ENCODE data around the gene DACT3.

The DACT3 gene

GRCh38 chr19:46626446-46626845, 34.5 kb downstream of the DACT3 start:
- no peaks in the 10 kb centered on the region for H3K36me3 ChIP-seq (ENCODE audit: control insufficient read depth, insufficient read depth, low read length)
- H3K27me3 ChIP-seq (ENCODE audit: control insufficient read depth, insufficient read depth, low read length): no peaks in the 10 kb centered on the region
- H3K4me3 ChIP-seq (ENCODE audit: low read depth, low read length): no peak overlapping the region
- H3K9ac ChIP-seq (ENCODE audit: low read depth, low read length): no peak overlapping the region
- H3K4me1 ChIP-seq (ENCODE audit: control insufficient read depth, insufficient read depth, low read length): peaks cover 6% of the 10 kb centered on the region
- H3K9me3 ChIP-seq (ENCODE audit: control insufficient read depth, insufficient read depth, low read length): no peaks in the 10 kb centered on the region

- Histone ChIP-seq H3K27me3 (ENCODE audit: control insufficient read depth, insufficient read depth, low read length) (no peaks in the 10 kb centered on the region), H3K4me3 (ENCODE audit: low read depth, low read length) (no peak overlapping the region), H3K9me3 (ENCODE audit: control insufficient read depth, insufficient read depth, low read length) (no peaks in the 10 kb centered on the region), H3K9ac (ENCODE audit: low read depth, low read length) (no peak overlapping the region), H3K4me1 (ENCODE audit: control insufficient read depth, insufficient read depth, low read length) (peaks cover 3% of the 10 kb centered on the region), H3K36me3 (ENCODE audit: control insufficient read depth, insufficient read depth, low read length) (no peaks in the 10 kb centered on the region)
These were observed 35.3 kb downstream of the DACT3 start for GRCh38 chr19:46625731-46626130.

GRCh38 chr19:46624958-46625661, 35.9 kb downstream of the DACT3 start, which contains the start of gene PTGIR:
Gene PTGIR (minus strand): TSS chr19:46625089. CDS start chr19:46624225, 864 bp downstream.
- Histone ChIP-seq H3K36me3 (ENCODE audit: control insufficient read depth, insufficient read depth, low read length) (no peaks in the 10 kb centered on the region), H3K9ac (ENCODE audit: low read depth, low read length) (no peak within 1 kb of the TSS), H3K4me1 (ENCODE audit: control insufficient read depth, insufficient read depth, low read length) (no peaks in the 10 kb centered on the region), H3K9me3 (ENCODE audit: control insufficient read depth, insufficient read depth, low read length) (no peaks in the 10 kb centered on the region), H3K4me3 (ENCODE audit: low read depth, low read length) (no peak within 1 kb of the TSS), H3K27me3 (ENCODE audit: control insufficient read depth, insufficient read depth, low read length) (no peaks in the 10 kb centered on the region)

- H3K4me3 ChIP-seq (ENCODE audit: low read depth, low read length): no peak overlapping the region
- H3K4me1 ChIP-seq (ENCODE audit: control insufficient read depth, insufficient read depth, low read length): no peaks in the 10 kb centered on the region
- no peaks in the 10 kb centered on the region for H3K27me3 ChIP-seq (ENCODE audit: control insufficient read depth, insufficient read depth, low read length)
- no peaks in the 10 kb centered on the region for H3K36me3 ChIP-seq (ENCODE audit: control insufficient read depth, insufficient read depth, low read length)
- H3K9me3 ChIP-seq (ENCODE audit: control insufficient read depth, insufficient read depth, low read length): no peaks in the 10 kb centered on the region
- H3K9ac ChIP-seq (ENCODE audit: low read depth, low read length): no peak overlapping the region
These were observed 37.0 kb downstream of the DACT3 start for GRCh38 chr19:46623915-46624502.

GRCh38 chr19:46622118-46622446, 38.9 kb downstream of the DACT3 start:
- no peaks in the 10 kb centered on the region for H3K27me3 ChIP-seq (ENCODE audit: control insufficient read depth, insufficient read depth, low read length)
- H3K36me3 ChIP-seq (ENCODE audit: control insufficient read depth, insufficient read depth, low read length): no peaks in the 10 kb centered on the region
- no peaks in the 10 kb centered on the region for H3K4me1 ChIP-seq (ENCODE audit: control insufficient read depth, insufficient read depth, low read length)
- H3K4me3 ChIP-seq (ENCODE audit: low read depth, low read length): no peak overlapping the region
- no peak overlapping the region for H3K9ac ChIP-seq (ENCODE audit: low read depth, low read length)
- H3K9me3 ChIP-seq (ENCODE audit: control insufficient read depth, insufficient read depth, low read length): no peaks in the 10 kb centered on the region

- no peaks in the 10 kb centered on the region for H3K27me3 ChIP-seq (ENCODE audit: control insufficient read depth, insufficient read depth, low read length)
- H3K36me3 ChIP-seq (ENCODE audit: control insufficient read depth, insufficient read depth, low read length): no peaks in the 10 kb centered on the region
- no peaks in the 10 kb centered on the region for H3K9me3 ChIP-seq (ENCODE audit: control insufficient read depth, insufficient read depth, low read length)
- no peaks in the 10 kb centered on the region for H3K4me1 ChIP-seq (ENCODE audit: control insufficient read depth, insufficient read depth, low read length)
- no peak overlapping the region for H3K9ac ChIP-seq (ENCODE audit: low read depth, low read length)
- no peak overlapping the region for H3K4me3 ChIP-seq (ENCODE audit: low read depth, low read length)
These were observed 39.5 kb downstream of the DACT3 start for GRCh38 chr19:46621191-46622117.

GRCh38 chr19:46620716-46621115, 40.3 kb downstream of the DACT3 start:
- no peak overlapping the region for H3K4me3 ChIP-seq (ENCODE audit: low read depth, low read length)
- H3K9ac ChIP-seq (ENCODE audit: low read depth, low read length): no peak overlapping the region
- H3K9me3 ChIP-seq (ENCODE audit: control insufficient read depth, insufficient read depth, low read length): no peaks in the 10 kb centered on the region
- H3K36me3 ChIP-seq (ENCODE audit: control insufficient read depth, insufficient read depth, low read length): no peaks in the 10 kb centered on the region
- no peaks in the 10 kb centered on the region for H3K27me3 ChIP-seq (ENCODE audit: control insufficient read depth, insufficient read depth, low read length)
- H3K4me1 ChIP-seq (ENCODE audit: control insufficient read depth, insufficient read depth, low read length): no peaks in the 10 kb centered on the region

- Histone ChIP-seq H3K4me1 (ENCODE audit: control insufficient read depth, insufficient read depth, low read length) (no peaks in the 10 kb centered on the region), H3K36me3 (ENCODE audit: control insufficient read depth, insufficient read depth, low read length) (no peaks in the 10 kb centered on the region), H3K9ac (ENCODE audit: low read depth, low read length) (no peak overlapping the region), H3K4me3 (ENCODE audit: low read depth, low read length) (no peak overlapping the region), H3K9me3 (ENCODE audit: control insufficient read depth, insufficient read depth, low read length) (no peaks in the 10 kb centered on the region), H3K27me3 (ENCODE audit: control insufficient read depth, insufficient read depth, low read length) (no peaks in the 10 kb centered on the region)
These were observed 40.7 kb downstream of the DACT3 start for GRCh38 chr19:46620267-46620666.

GRCh38 chr19:46618670-46619231, 42.2 kb downstream of the DACT3 start:
- Histone ChIP-seq H3K4me1 (ENCODE audit: control insufficient read depth, insufficient read depth, low read length) (no peaks in the 10 kb centered on the region), H3K9ac (ENCODE audit: low read depth, low read length) (no peak overlapping the region)

GRCh38 chr19:46617601-46618000, 43.4 kb downstream of the DACT3 start:
- Histone ChIP-seq H3K4me3 (ENCODE audit: low read depth, low read length) (no peak overlapping the region), H3K9ac (ENCODE audit: low read depth, low read length) (no peak overlapping the region), H3K36me3 (ENCODE audit: control insufficient read depth, insufficient read depth, low read length) (no peaks in the 10 kb centered on the region), H3K4me1 (ENCODE audit: control insufficient read depth, insufficient read depth, low read length) (no peaks in the 10 kb centered on the region), H3K9me3 (ENCODE audit: control insufficient read depth, insufficient read depth, low read length) (no peaks in the 10 kb centered on the region), H3K27me3 (ENCODE audit: control insufficient read depth, insufficient read depth, low read length) (no peaks in the 10 kb centered on the region)

More at GRCh38 chr19:46618670-46619231, 42.2 kb downstream of the DACT3 start:
- Histone ChIP-seq H3K27me3 (ENCODE audit: control insufficient read depth, insufficient read depth, low read length) (no peaks in the 10 kb centered on the region), H3K4me3 (ENCODE audit: low read depth, low read length) (no peak overlapping the region), H3K36me3 (ENCODE audit: control insufficient read depth, insufficient read depth, low read length) (no peaks in the 10 kb centered on the region), H3K9me3 (ENCODE audit: control insufficient read depth, insufficient read depth, low read length) (no peaks in the 10 kb centered on the region)

- no peaks in the 10 kb centered on the region for H3K4me1 ChIP-seq (ENCODE audit: control insufficient read depth, insufficient read depth, low read length)
- H3K9ac ChIP-seq (ENCODE audit: low read depth, low read length): no peak overlapping the region
- H3K36me3 ChIP-seq (ENCODE audit: control insufficient read depth, insufficient read depth, low read length): no peaks in the 10 kb centered on the region
- no peak overlapping the region for H3K4me3 ChIP-seq (ENCODE audit: low read depth, low read length)
- H3K9me3 ChIP-seq (ENCODE audit: control insufficient read depth, insufficient read depth, low read length): no peaks in the 10 kb centered on the region
- no peaks in the 10 kb centered on the region for H3K27me3 ChIP-seq (ENCODE audit: control insufficient read depth, insufficient read depth, low read length)
These were observed 44.2 kb downstream of the DACT3 start for GRCh38 chr19:46616631-46617322.

Measured in iPS-15b (cell line).